B cell (primary cell): ENCODE data around the gene GALNT17. TPM values are rescaled to one million over a fixed set of nuclear protein-coding genes. Genes with fewer than 3 reads are reported as not detected.

Experiments
- ATAC-seq: fragments of 200-7000 bp; cut with Tn5 transposase; one replicate; pipeline ENCODE4 v1.10.0; 2021; ENCODE audit warnings: low read depth, mild to moderate bottlenecking, moderate number of reproducible peaks, moderate library complexity
- CTCF ChIA-PET: fragments of 350-600 bp; sonication (Branson Sonifier 250); formaldehyde crosslinking; loops from one replicate; lab custom pipeline; 2021; ENCODE audit warnings: antibody characterized with exemption, inconsistent platforms; lab: Charles Lee
- POLR2A ChIA-PET: fragments of 350-600 bp; sonication (Branson Sonifier 250); formaldehyde crosslinking; loops from one replicate; lab custom pipeline; 2021; ENCODE audit warnings: antibody characterized with exemption; lab: Charles Lee
- DNase-seq: peaks from one replicate; pipeline ENCODE4 v3.0.0; 2013
- H2AFZ ChIP-seq: 2 replicates; pipeline ENCODE4 v1.6.1; 2012; ENCODE audit warnings: mild to moderate bottlenecking, low read depth, low read length; ENCODE audit not compliant: insufficient read depth, poor library complexity, severe bottlenecking
- H3K27ac ChIP-seq, 2 donors: 1 replicate in 1 of 2; 2 replicates in 1 of 2; pipeline ENCODE4 v1.5.1; 2012 to 2013; ENCODE audit warnings: low read length in 2 of 2, mild to moderate bottlenecking in 2 of 2, moderate library complexity in 1 of 2
- H3K27me3 ChIP-seq, 4 experiments: fragments of 200-600 bp in 1 of 4; sonication (generic) in 1 of 4; replicated peaks in 1 of 4; 1 replicate in 2 of 4; 2 replicates in 2 of 4; pipeline versions ENCODE4 v1.6.1 to v1.7.0; 2013 to 2016; ENCODE audit warnings: low read length in 3 of 4, mild to moderate bottlenecking in 2 of 4, mixed read lengths in 1 of 4, moderate library complexity in 1 of 4; ENCODE audit not compliant: insufficient read depth in 4 of 4, control insufficient read depth in 3 of 4; ENCODE audit errors: control extremely low read depth in 1 of 4
- H3K36me3 ChIP-seq, 2 experiments: replicated peaks in 1 of 2; 1 replicate in 1 of 2; 2 replicates in 1 of 2; pipeline versions ENCODE4 v1.6.1 to v1.7.1; 2013; ENCODE audit warnings: low read length in 1 of 2; ENCODE audit not compliant: insufficient read depth in 2 of 2, control insufficient read depth in 1 of 2; ENCODE audit errors: control extremely low read depth in 1 of 2, extremely low read depth in 1 of 2
- H3K4me1 ChIP-seq, 2 donors: fragments of 200-600 bp in 1 of 2; sonication (generic) in 1 of 2; 1 replicate in 1 of 2; 2 replicates in 1 of 2; pipeline versions ENCODE4 v1.5.1 to v1.6.1; 2013 to 2017; ENCODE audit warnings: low read length in 2 of 2; ENCODE audit not compliant: control insufficient read depth in 2 of 2, insufficient read depth in 2 of 2
- H3K4me2 ChIP-seq: replicated peaks from 2 replicates; pipeline ENCODE3; 2012; ENCODE audit warnings: mild to moderate bottlenecking, low read depth, low read length; ENCODE audit not compliant: poor library complexity, severe bottlenecking
- H3K4me3 ChIP-seq, 5 experiments: fragments of 200-600 bp in 1 of 5; sonication (generic) in 1 of 5; 1 replicate in 3 of 5; 2 replicates in 2 of 5; pipeline versions ENCODE4 v1.5.1 to v1.7.0; 2011 to 2016; ENCODE audit warnings: low read length in 4 of 5, mild to moderate bottlenecking in 4 of 5, low read depth in 2 of 5, control low read depth in 1 of 5, moderate library complexity in 1 of 5; ENCODE audit not compliant: insufficient read depth in 1 of 5; ENCODE audit errors: control extremely low read depth in 1 of 5, extremely low read depth in 1 of 5
- H3K79me2 ChIP-seq: fragments of 200-600 bp; sonication (generic); one replicate; pipeline ENCODE4 v1.6.0; 2016; ENCODE audit warnings: low read length; ENCODE audit not compliant: control insufficient read depth, insufficient read depth
- H3K9ac ChIP-seq: fragments of 200-600 bp; sonication (generic); 2 replicates; pipeline ENCODE4 v1.6.1; 2017; ENCODE audit warnings: mild to moderate bottlenecking, low read length, moderate library complexity
- H3K9me3 ChIP-seq, 3 donors: one replicate each; pipeline versions ENCODE4 v1.6.1 to v1.7.1; 2013; ENCODE audit warnings: low read length in 2 of 3; ENCODE audit not compliant: control insufficient read depth in 2 of 3, insufficient read depth in 1 of 3; ENCODE audit errors: control extremely low read depth in 1 of 3
- H4K20me1 ChIP-seq: 2 replicates; pipeline ENCODE4 v1.6.0; 2012; ENCODE audit warnings: mild to moderate bottlenecking, low read length; ENCODE audit not compliant: insufficient read depth, control insufficient read depth, poor library complexity, severe bottlenecking
- H3K27ac Mint-ChIP-seq: one replicate; pipeline ENCODE4 v1.8.0; 2021; ENCODE audit warnings: mixed read lengths
- H3K27me3 Mint-ChIP-seq: one replicate; pipeline ENCODE4 v1.8.0; 2021; ENCODE audit warnings: mixed read lengths
- H3K4me1 Mint-ChIP-seq: one replicate; pipeline ENCODE4 v1.8.0; 2021; ENCODE audit warnings: mixed read lengths
- H3K4me3 Mint-ChIP-seq: one replicate; pipeline ENCODE4 v1.8.0; 2021; ENCODE audit warnings: mixed read lengths
- H3K9me3 Mint-ChIP-seq: one replicate; pipeline ENCODE4 v1.8.0; 2022; ENCODE audit warnings: mixed read lengths; ENCODE audit not compliant: insufficient read depth
- EZH2 ChIP-seq: IDR thresholded peaks from 2 replicates; pipeline ENCODE4 v1.6.1; 2012; ENCODE audit warnings: borderline replicate concordance, low read depth, mild to moderate bottlenecking, moderate library complexity, low read length; ENCODE audit not compliant: insufficient read depth, poor library complexity, severe bottlenecking
- WGBS: methylation state at CpG from one replicate; pipeline ENCODE4 v1.1.5; 2013; ENCODE audit warnings: missing lambda C conversion rate; ENCODE audit not compliant: insufficient coverage; 5-methylcytosine and 5-hydroxymethylcytosine counted together
- intact Hi-C: fragments of 100-400 bp; cut with micrococcal nuclease; formaldehyde crosslinking; loops from one replicate; pipeline ENCODE4 v1.10.0; 2022
- polyA plus RNA-seq: library from polyadenylated mRNA; depleted of rRNA; stranded (reverse); fragments of >200 nt; gene quantifications from 2 replicates; pipeline ENCODE4 v1.2.3, GENCODE V29; 2012
- total RNA-seq, 2 donors: library from RNA; stranded (reverse); fragments of 120-200 nt in 1 of 2; gene quantifications; 1 replicate in 1 of 2; 2 replicates in 1 of 2; pipeline versions ENCODE4 v1.2.3 to v1.2.4, GENCODE V29; 2013 to 2022
- TF ChIP-seq, protein P1 (sequence below): fragments of 200-600 bp; IDR thresholded peaks from one replicate; pipeline ENCODE4 v1.8.0; 2022; ENCODE audit warnings: antibody characterized with exemption, mild to moderate bottlenecking

Gene GALNT17
- total and polyA plus RNA-seq, 2 donors (not counting 1 experiment from before 2014, with no cell fraction given), result not detected

DNA sequence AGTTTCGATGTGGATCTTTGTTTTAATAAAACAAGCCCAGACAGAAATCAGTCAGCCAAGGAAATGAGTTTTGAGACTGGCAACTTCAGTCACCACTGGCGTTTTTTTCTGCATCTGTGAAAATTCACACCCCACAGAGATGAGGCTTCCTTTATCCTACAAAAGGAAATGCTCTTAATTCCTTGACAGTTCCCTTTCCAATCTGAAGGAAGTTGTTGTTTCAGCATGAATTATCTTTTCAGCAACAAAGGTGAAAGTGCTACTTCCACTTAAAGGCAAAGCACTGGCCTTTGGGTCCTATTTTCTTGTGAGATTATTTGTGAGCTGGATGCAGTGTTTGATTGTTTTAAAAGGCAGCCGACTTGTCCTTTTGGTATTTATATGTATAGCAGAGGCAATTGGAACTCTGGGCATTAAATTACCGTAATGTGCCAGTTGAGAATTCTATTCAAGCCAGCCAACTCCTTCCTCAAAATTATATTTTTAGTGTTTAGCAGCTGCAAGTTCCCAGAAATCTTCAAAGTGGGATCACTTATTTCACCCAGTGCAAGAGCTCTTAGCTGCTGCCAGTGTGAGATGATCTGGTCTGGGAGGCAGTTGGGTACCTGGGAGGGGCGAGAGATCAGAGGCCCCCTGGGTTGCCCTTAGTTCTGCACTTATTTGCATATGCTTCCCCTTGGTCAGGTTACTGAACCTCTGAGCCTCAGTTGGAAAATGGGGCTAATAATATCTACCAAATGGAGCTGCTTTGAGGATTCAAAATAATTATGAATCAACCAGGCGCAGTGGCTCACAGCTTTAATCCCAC is 427.1 kb downstream of the GALNT17 start:
- H3K36me3 ChIP-seq, result no peaks in the 10 kb centered on the region
- no peak overlapping the region for H3K27ac Mint-ChIP-seq
- DNase-seq, result no peak
- no peaks in the 10 kb centered on the region for H3K4me1 ChIP-seq
- H3K4me3 ChIP-seq, result no peak overlapping the region
- intact Hi-C loops, result no loop called here
- no peak overlapping the region for H3K4me3 Mint-ChIP-seq
- no peak overlapping the region for H2AFZ ChIP-seq
- H3K9ac ChIP-seq, result no peak overlapping the region
- H3K4me1 Mint-ChIP-seq, result no peaks in the 10 kb centered on the region
- no peak for ATAC-seq
- H4K20me1 ChIP-seq, result no peaks in the 10 kb centered on the region
- POLR2A ChIA-PET, result no interaction called here
- no peak overlapping the region for H3K27ac ChIP-seq
- H3K27me3 ChIP-seq, result no peaks in the 10 kb centered on the region
- no peak overlapping the region for H3K4me2 ChIP-seq
- WGBS, result 60% methylated on average over 3 of the region's 6 CpGs
- peaks cover 0 to 17% (median 0%) of the 10 kb centered on the region in 3 donors for H3K9me3 ChIP-seq
- H3K27me3 Mint-ChIP-seq, result no peaks in the 10 kb centered on the region
- H3K9me3 Mint-ChIP-seq, result peaks cover 2% of the 10 kb centered on the region
- CTCF ChIA-PET, result no interaction called here
- no peaks in the 10 kb centered on the region for H3K79me2 ChIP-seq
- TF ChIP-seq, protein P1, sequence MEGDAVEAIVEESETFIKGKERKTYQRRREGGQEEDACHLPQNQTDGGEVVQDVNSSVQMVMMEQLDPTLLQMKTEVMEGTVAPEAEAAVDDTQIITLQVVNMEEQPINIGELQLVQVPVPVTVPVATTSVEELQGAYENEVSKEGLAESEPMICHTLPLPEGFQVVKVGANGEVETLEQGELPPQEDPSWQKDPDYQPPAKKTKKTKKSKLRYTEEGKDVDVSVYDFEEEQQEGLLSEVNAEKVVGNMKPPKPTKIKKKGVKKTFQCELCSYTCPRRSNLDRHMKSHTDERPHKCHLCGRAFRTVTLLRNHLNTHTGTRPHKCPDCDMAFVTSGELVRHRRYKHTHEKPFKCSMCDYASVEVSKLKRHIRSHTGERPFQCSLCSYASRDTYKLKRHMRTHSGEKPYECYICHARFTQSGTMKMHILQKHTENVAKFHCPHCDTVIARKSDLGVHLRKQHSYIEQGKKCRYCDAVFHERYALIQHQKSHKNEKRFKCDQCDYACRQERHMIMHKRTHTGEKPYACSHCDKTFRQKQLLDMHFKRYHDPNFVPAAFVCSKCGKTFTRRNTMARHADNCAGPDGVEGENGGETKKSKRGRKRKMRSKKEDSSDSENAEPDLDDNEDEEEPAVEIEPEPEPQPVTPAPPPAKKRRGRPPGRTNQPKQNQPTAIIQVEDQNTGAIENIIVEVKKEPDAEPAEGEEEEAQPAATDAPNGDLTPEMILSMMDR, result no peak
- no peak for TF ChIP-seq EZH2

GRCh38 chr7:71560354-71560995 is 428.5 kb downstream of the GALNT17 start:
- H3K27me3 Mint-ChIP-seq, result no peaks in the 10 kb centered on the region
- 51% methylated on average over 6 of the region's 10 CpGs for WGBS
- TF ChIP-seq EZH2, result no peak
- TF ChIP-seq, protein P1, result no peak
- no peak overlapping the region for H3K27ac ChIP-seq
- H4K20me1 ChIP-seq, result no peaks in the 10 kb centered on the region
- CTCF ChIA-PET, result no interaction called here
- H3K4me1 Mint-ChIP-seq, result no peaks in the 10 kb centered on the region
- intact Hi-C loops, result no loop called here
- H3K4me1 ChIP-seq, result no peaks in the 10 kb centered on the region
- no peak overlapping the region for H3K4me3 Mint-ChIP-seq
- no peak overlapping the region for H3K4me3 ChIP-seq
- POLR2A ChIA-PET, result no interaction called here
- H2AFZ ChIP-seq, result no peak overlapping the region
- H3K79me2 ChIP-seq, result no peaks in the 10 kb centered on the region
- no peak for DNase-seq
- H3K27me3 ChIP-seq, result no peaks in the 10 kb centered on the region
- H3K4me2 ChIP-seq, result no peak overlapping the region
- no peaks in the 10 kb centered on the region for H3K36me3 ChIP-seq
- H3K9me3 Mint-ChIP-seq, result no peaks in the 10 kb centered on the region
- H3K27ac Mint-ChIP-seq, result no peak overlapping the region
- ATAC-seq, result no peak
- no peak overlapping the region for H3K9ac ChIP-seq
- peaks cover 0 to 22% (median 0%) of the 10 kb centered on the region in 3 donors for H3K9me3 ChIP-seq
